NCI-H2196 (cell line): Measurements from ENCODE around the gene CEP85L.
"Not testable (repeated sequence)": the region's sequence is repeated elsewhere in the genome, so short reads cannot be mapped to it uniquely, and the experiment has no call there.

ENCODE experiments used
- DNase-seq: peaks from one replicate; lab custom pipeline; 2025; ENCODE audit not compliant: unreplicated experiment; lab: John Stamatoyannopoulos, UW

Gene CEP85L

DNA sequence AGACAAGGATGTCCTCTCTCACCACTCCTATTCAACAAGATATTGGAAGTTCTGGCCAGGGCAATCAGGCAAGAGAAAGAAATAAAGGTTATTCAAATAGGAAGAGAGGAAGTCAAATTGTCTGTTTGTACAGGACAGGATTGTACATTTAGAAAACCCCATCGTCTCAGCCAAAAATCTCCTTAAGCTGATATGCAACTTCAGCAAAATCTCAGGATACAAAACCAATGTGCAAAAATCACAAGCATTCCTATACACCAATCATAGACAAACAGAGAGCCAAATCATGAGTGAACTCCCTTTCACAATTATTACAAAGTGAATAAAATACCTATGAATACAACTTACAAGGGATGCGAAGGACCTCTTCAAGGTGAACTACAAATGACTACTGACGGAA, 217.2 kb downstream of the CEP85L start:
- not testable (repeated sequence) for DNase-seq

- not testable (repeated sequence) for DNase-seq
Measured at GRCh38 chr6:118421312-118421711, 230.1 kb downstream of the CEP85L start.

DNA sequence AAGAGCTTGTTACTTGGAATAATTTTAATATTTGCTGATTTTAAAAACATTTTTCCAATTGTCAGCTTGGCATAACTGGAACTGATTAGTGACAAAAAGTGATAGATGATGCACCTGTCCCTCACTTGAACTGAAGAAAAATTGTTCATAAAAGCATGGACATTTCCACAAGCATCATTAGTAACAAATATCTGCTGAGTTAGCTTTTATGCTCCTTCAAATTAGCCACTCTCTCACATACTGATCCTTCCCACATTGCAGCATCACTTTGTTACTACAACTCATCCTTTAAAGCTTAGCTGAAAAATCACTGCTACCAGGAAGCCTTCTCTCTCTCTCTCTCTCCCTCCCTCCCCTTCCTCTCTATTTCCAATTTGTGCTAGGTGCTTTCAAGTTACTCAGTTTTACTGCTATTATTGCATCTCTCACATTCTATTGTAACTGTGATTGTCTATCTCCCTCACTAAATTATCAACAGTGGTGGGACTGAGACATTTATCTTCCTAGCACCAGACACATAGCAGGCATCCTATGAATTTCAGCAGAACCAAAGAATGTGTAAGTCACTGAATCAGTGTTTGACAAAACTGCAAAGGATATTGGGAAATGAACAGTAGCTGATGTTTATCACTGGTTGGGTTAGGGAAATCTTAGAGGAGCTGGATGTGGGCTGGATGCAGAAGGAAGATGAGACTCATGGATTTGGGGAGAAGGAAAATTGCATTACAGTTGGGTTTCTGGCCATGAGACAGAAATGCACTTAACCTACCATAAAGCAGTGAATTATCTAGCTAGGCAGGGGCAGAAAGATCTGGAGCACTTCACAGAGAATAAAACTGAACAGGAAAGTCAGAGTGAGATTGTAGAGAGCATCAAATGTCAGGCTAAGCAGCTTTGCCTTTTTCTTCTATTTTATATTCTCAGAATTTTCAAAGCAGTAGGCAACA, 231.7 kb downstream of the CEP85L start:
- no peak for DNase-seq
